GM18907 (cell line): Measurements from ENCODE around the gene INMT.

Source experiments
- ATAC-seq: cut with Tn5 transposase; IDR thresholded peaks from one replicate; pipeline ENCODE4 v1.9.1; 2021; ENCODE audit warnings: mild to moderate bottlenecking, moderate library complexity; ENCODE audit not compliant: unreplicated experiment

Gene INMT

GRCh38 chr7:30750683-30751650 is 968 bp upstream of the INMT start:
- no peak for ATAC-seq

- ATAC-seq: no peak
These were observed 549 bp downstream of the INMT start for GRCh38 chr7:30752484-30752883.

GRCh38 chr7:30752979-30753378 is 1.0 kb downstream of the INMT start:
- no peak for ATAC-seq

- ATAC-seq: no peak
These were observed 2.5 kb downstream of the INMT start for GRCh38 chr7:30754315-30754877.

DNA sequence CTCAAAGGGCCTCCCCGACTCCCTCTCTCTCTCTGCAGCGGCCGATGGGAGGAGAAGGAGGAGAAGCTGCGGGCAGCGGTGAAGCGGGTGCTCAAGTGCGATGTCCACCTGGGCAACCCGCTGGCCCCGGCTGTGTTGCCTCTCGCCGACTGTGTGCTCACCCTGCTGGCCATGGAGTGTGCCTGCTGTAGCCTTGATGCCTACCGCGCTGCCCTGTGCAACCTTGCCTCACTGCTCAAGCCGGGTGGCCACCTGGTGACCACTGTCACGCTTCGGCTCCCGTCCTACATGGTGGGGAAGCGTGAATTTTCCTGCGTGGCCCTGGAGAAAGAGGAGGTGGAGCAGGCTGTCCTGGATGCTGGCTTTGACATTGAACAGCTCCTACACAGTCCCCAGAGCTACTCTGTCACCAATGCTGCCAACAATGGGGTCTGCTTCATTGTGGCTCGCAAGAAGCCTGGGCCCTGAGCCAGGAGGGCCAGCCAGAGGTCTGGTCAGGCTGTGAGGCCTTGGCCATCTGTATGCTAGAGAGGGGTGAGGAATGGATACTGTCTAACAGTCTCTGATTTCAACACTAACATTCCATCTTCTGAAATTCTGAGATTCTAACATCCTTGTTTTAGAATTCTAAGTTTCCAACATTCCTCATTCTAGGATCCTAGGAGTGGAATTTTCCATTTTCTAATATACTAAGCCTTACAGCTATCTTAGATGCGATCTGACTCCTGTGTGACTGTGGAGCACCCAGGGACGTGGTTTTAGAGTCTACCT is 3.6 kb downstream of the INMT start:
- ATAC-seq: no peak

DNA sequence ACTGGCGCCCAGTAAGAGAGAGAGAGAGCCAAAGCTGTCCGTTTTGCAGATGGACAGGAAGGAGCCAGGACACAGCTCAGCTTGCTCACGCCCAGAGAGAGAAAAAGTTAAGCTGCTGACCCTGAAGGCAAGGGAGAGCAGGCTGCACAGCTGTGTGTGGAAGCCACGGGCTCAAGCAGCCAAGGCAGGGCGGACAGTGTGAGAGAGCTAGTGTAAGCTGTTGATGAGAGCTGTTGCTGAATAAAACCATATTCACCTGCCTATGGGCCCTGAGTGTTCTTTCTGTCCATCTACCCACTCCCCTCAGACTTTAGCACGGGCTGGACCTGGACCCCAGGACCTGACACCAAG is 5.4 kb downstream of the INMT start:
- ATAC-seq: no peak

GRCh38 chr7:30760514-30761213 is 8.7 kb downstream of the INMT start:
- no peak for ATAC-seq

DNA sequence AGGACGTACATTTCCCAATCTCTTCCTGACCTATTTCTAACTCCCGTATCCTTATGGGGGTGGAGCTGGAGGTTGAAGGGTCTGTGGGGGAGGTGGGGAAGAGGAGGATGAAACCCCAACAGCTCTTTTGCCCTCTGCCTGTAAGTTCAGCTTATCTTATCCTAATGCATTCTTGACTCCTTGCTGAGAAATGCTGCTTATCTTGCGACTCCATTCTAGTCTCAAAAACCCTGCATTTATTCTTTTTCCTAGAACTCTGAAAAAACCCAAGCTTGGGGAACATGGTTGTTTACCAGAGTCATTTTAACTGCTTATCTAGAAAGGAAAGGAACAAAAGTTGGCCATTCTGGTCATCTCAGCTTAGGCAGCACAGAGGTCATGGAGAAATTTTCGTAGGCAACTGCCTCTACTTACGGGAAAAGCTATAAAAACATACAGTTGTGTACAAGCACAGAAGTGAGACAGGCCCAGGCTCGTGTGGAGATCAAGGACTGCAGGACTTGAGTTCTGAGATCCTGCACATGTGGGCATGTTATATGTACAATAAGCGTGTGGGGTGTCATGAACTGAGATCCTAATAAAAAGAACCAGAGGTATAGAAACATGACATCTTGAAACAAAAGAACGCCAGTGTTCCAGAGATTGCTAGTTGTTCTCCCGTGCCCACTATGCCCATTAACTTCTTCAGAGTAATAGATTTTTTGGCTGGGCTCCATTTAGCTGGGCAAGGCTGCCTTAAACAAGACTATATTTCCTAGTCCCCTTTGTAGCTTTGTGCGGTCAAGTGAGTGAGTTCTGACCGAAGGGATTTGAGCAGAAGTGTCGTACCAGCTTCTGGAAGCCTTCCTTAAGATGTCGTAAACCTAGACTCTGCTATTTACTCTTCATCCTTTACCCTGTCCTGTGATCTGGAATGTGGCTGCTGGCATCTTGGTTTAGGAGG is 9.6 kb downstream of the INMT start:
- no peak for ATAC-seq

DNA sequence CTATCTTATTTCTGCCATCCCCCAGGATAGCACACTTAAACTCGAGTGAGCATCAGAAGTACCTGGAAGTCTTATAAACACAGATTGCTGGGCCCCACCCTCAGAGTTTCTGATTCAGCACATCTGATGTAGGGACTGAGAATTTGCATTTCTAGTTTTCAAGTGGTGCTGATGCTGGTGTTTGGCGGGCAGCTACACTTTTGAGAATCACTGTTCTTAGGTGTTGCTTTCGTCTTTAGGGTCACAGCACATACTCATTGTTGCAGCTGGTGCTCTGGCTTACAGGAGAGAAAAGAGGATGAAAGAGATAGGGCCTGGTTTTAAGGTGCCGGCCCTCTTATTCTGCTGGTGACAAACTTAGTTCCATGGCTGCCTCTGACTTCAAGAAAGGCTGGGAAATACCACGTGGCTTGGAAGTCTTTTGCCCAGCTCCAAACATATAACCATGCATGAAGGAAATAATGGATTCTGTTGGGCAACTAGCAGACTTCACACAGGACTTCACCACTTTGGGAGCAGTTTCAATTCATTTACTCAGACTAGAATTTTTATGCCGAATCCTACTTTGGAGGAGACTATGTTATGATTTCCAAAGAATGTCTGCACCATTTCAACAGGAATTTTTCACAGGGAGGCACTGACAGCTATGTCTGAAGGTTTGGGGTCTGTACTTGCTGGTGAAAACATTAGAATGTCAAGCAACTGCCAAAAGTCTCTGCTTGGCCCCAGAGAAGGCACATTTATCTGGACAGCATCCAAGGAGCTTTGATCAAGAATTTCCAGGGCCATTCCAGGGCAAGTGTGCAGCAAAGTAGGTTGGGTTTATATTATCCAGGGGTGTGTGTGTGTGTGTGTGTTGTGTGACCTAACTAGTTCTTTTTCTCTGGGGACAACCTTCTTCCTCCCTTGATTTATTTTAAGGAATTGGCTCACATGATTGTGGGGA is 12.4 kb downstream of the INMT start:
- peak; percentile 71 for ATAC-seq

DNA sequence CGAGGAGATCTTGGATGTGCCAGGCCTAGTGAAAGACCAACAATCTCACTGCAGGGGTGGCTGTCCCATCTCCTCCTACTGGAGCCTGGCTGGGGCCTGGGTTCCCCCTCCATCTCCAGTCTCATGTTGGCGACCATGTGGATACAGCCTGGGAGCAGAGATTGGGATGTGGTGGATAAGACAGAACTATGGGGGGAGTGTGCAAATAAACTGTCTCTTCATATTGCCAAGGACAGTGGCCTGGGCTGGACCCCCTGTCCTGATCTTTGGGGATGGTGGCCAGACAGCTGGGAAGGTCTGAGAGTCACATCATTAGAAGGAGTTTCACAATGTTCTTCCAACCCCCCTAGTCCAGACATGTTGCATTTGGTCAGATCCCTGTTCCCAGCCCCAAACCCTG is 13.5 kb downstream of the INMT start:
- no peak for ATAC-seq

- no peak for ATAC-seq
These were observed 18.9 kb downstream of the INMT start for GRCh38 chr7:30770845-30771173.

DNA sequence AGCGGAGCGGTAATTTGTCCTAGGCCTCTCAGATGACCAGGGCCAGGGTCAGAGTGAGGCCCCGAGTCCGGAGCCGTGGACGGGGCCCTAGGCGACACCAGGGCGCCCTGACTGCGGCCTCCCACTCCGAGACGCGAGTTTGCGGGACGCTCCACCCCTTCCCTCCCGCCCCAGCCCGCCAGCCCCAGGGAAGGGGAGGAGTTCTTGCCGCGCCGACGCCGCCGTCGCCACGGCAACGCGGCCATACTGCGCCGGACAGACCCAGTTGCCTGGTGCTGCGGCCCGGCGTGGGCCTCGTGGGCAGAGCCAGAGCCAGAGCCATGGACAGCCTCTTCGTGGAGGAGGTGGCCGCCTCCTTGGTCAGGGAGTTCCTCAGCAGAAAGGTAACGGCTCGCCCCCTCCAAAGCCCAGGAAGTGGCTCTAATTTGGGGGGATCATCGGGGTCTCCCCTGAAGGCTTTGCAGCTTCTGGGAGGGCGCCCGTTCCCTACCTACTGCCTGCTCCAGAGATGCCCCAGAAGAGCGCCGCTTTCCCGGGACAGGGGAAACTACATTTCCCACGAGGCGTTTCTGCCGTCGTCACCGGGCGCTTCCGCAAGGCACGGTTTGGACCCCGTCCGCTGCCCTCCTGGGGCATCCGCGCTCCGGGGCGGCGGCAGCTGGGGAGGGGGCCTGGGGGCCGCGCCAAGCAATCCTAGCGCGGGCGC is 19.4 kb downstream of the INMT start, which contains the start of gene MINDY4:
Gene MINDY4 (plus strand): TSS at position 244 of the 706 bp plus-strand sequence. CDS start 77 bp downstream, at position 321.
- peak; percentile 90 for ATAC-seq

DNA sequence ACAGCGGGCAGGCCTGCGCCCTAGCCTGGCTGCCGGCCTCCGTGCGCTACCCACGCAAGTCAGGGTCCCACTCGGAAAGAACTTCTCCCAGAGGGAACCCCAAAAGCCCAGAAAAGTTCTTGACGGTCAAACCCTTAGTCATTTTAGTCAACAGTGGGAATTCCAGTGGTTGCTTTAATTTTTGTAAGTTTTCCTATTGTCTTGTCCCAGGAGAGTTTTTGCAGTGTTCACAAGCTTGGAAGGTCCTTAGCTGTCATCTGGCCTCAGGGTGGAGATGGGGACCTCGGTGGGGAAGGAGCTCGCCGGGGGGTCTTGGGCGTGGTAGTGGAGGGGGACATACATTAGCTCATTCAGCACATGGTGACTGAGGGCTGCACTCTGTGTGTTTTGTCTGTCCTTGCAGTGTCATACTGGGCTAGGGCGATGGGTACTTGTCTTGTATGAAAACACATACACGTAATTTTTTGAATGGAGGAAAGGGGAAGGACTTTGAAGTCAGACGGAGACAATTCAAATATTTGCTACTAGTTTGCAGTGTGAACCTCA is 20.0 kb downstream of the INMT start:
- ATAC-seq: peak; percentile 17

DNA sequence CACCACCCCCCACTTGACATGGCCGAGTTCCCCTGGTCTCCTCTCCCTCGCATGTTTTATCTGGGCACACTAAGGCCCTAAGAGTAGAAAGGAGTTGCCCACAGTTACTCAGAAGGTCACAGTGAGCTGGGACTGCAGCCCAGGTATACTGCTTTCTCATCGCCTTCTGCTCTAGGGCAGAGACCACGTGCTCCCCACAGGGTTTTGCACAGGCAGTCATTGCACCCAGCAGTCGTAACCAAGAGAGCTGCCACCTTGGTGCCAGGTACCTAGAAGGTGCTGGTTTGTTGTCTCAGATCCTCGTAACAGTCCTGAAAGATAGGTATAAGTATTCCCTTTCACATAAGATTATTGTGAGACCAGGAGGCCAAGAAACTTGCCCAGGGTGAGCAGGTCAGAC is 21.0 kb downstream of the INMT start:
- no peak for ATAC-seq

DNA sequence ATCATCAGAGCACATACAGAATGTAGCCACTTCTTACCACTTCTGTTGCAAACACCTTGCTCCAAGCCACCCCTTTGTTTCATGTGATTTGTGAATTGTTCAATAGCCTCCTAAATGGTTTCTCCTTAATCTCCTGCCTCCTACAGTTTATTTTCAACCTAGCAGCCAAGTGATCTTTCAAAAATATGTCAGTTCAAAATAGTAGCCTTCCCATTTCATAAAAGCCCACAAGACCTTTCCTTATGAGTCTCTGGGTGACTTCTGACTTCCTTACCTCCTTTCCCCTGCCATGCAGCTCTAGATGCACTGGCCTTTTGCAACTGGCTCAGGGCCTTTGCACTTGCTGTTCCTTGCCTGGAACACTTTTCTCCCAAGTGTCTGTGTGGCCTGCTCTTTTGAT is 24.1 kb downstream of the INMT start:
- no peak for ATAC-seq

GRCh38 chr7:30776971-30777370 is 25.0 kb downstream of the INMT start:
- no peak for ATAC-seq

- no peak for ATAC-seq
These were observed 26.5 kb downstream of the INMT start for GRCh38 chr7:30778255-30779025.
